HG03025 (cell line): ENCODE measurements around the gene TRIP13.

ENCODE experiments used
- ATAC-seq: cut with Tn5 transposase; IDR thresholded peaks from one replicate; pipeline ENCODE4 v1.9.1; 2021; ENCODE audit warnings: mild to moderate bottlenecking, moderate library complexity; ENCODE audit not compliant: unreplicated experiment, low FRiP score

Gene TRIP13

GRCh38 chr5:963673-964531 is 71.2 kb downstream of the TRIP13 start:
- peak; percentile 91 for ATAC-seq

GRCh38 chr5:964821-965220 is 72.1 kb downstream of the TRIP13 start:
- ATAC-seq: no peak

DNA sequence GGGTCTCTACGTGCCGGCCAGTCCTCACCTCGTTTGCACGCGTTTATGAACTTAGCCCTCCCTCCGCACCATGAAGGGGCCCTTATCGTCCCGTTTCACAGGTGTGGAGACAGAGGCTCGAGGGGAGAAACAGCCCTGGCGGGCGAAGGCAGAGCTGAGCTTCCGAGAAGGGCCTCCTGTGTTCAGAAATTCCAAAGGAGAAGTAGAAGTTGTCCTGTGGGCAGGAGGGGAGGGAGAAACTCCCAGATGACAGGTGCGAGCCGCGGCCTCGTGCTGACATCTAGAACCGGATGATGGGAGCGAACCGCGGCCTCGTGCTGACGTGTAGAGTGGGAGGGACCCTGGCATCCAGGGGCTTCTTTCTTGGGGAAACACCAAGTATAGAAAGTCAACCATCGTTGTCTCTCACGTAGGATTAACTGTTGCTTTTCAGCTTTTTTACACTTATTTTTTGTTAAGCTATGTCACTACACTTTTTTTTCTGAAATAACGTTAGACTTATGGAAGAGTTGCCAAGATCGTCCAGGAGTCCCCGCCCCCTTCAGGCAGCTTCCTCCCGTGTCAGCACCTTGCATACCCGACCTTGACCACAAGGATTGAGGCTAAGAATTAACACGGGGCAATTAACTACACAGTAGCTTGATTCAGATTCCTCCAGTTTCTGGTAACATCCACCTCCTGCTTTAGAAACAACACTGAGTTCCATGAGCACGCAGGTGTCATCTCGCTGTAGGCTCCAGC is 73.1 kb downstream of the TRIP13 start:
- ATAC-seq: no peak

GRCh38 chr5:966345-966710 is 73.6 kb downstream of the TRIP13 start:
- ATAC-seq: no peak

DNA sequence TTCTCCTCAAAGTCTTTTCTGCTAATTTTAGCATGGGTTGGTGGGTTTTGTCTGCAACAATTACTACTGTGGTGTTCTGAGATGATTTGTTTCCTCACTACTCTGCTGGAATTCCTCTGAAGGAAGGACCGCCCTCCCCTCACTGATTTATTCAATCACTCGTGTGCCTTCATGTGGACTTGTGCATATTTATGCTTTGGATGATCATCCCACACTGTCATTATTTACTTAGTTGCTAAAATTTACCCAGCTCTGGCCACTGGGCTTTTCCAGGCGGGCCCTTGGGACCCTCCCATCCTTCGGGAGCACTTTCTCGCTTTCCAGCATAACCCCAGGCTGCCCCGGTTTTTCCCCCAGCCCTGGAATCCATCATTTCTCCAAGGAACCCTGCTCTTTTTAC is 74.3 kb downstream of the TRIP13 start:
- ATAC-seq: no peak
